K562 (cell line): ENCODE data around the gene RAE1. TPM values are rescaled to one million over a fixed set of nuclear protein-coding genes. Genes with fewer than 3 reads are reported as not detected.

Experiments used
- ATAC-seq: fragments of 200-7000 bp; cut with Tn5 transposase; 3 replicates; pipeline ENCODE4 v1.9.1; 2020; ENCODE audit warnings: moderate library complexity
- BruUV-seq: library from RNA; stranded (reverse); fragments of 400-500 nt; replicated peaks from 2 replicates; lab custom pipeline; 2021; lab: Mats Ljungman, UMichigan
- CTCF ChIA-PET: fragments of 300-600 bp; formaldehyde crosslinking; extraction: SDS; loops from one replicate; lab custom pipeline; 2021; ENCODE audit warnings: low intra/inter-chr PET ratio; lab: Yijun Ruan, JAX
- POLR2A ChIA-PET: fragments of 300-600, 350-650 bp; sonication (Branson Sonifier 250); formaldehyde crosslinking; extraction: SDS; loops from one replicate; lab custom pipeline; 2021; ENCODE audit warnings: antibody characterized with exemption, inconsistent platforms; lab: Yijun Ruan, JAX
- DNase-seq, 4 experiments: peaks; one replicate each; pipeline versions ENCODE4 v3.0.0 to v3.0.0-alpha.2; 2011 to 2018; ENCODE audit warnings: low spot score in 3 of 4, mixed read lengths in 3 of 4; ENCODE audit errors: extremely low read depth in 1 of 4
- FAIRE-seq: peaks from 2 replicates; lab custom pipeline; 2011; peaks lifted over from hg19 to GRCh38; lab: Jason Lieb, UNC
- H2AFZ ChIP-seq: 2 replicates; pipeline ENCODE4 v1.6.0; 2011; ENCODE audit warnings: low read depth, low read length, control low read depth, inconsistent platforms
- H3K27ac ChIP-seq: fragments of 200-600 bp; 3 replicates; pipeline ENCODE4 v1.8.0; 2011; ENCODE audit warnings: low read depth, mild to moderate bottlenecking, control low read depth, inconsistent platforms, low read length, moderate library complexity, mixed read lengths; ENCODE audit errors: extremely low read depth
- H3K27me3 ChIP-seq, 2 experiments: fragments of 300-600 bp in 1 of 2; 2 replicates in 1 of 2; 3 replicates in 1 of 2; pipeline versions ENCODE4 v1.6.0 to v1.8.0; 2011; ENCODE audit warnings: inconsistent platforms in 2 of 2, low read length in 2 of 2, mild to moderate bottlenecking in 1 of 2, mixed read lengths in 1 of 2, moderate library complexity in 1 of 2; ENCODE audit not compliant: control insufficient read depth in 2 of 2, insufficient read depth in 2 of 2
- H3K36me3 ChIP-seq: fragments of 300-600 bp; 3 replicates; pipeline ENCODE4 v1.8.0; 2011; ENCODE audit warnings: mild to moderate bottlenecking, low read length, inconsistent platforms; ENCODE audit not compliant: control insufficient read depth, insufficient read depth
- H3K4me1 ChIP-seq, 2 experiments: fragments of 200-600 bp in 1 of 2; replicated peaks in 1 of 2; 2 replicates in 1 of 2; 3 replicates in 1 of 2; pipeline versions ENCODE4 v1.5.1 to v1.8.0; 2011; ENCODE audit warnings: inconsistent platforms in 2 of 2, low read length in 2 of 2, mild to moderate bottlenecking in 1 of 2, mixed read lengths in 1 of 2, moderate library complexity in 1 of 2; ENCODE audit not compliant: control insufficient read depth in 2 of 2, insufficient read depth in 2 of 2
- H3K4me2 ChIP-seq: 2 replicates; pipeline ENCODE4 v1.6.1; 2011; ENCODE audit warnings: low read length, control low read depth, inconsistent platforms, mixed read lengths; ENCODE audit not compliant: insufficient read depth
- H3K4me3 ChIP-seq: fragments of 200-600 bp; sonication (generic), shearing (Covaris generic); 2 replicates; pipeline ENCODE4 v1.5.1; 2016; ENCODE audit warnings: control low read depth, inconsistent platforms
- H3K79me2 ChIP-seq: fragments of 200-600 bp; 3 replicates; pipeline ENCODE4 v1.8.0; 2011; ENCODE audit warnings: low read length, inconsistent platforms; ENCODE audit not compliant: control insufficient read depth, insufficient read depth
- H3K9ac ChIP-seq, 2 experiments: 2 replicates each; pipeline versions ENCODE4 v1.6.0 to v1.6.1; 2011; ENCODE audit warnings: low read depth in 2 of 2, low read length in 2 of 2, control low read depth in 1 of 2, inconsistent platforms in 1 of 2, mild to moderate bottlenecking in 1 of 2, mixed read lengths in 1 of 2; ENCODE audit not compliant: insufficient read depth in 1 of 2
- H3K9me1 ChIP-seq: one replicate; pipeline ENCODE4 v1.6.0; 2011; ENCODE audit warnings: inconsistent platforms, mild to moderate bottlenecking, low read length, moderate library complexity; ENCODE audit not compliant: control insufficient read depth, insufficient read depth
- H3K9me3 ChIP-seq: replicated peaks from 2 replicates; pipeline ENCODE4 v1.5.1; 2011; ENCODE audit warnings: low read depth, low read length, inconsistent platforms; ENCODE audit not compliant: control insufficient read depth, insufficient read depth
- H4K20me1 ChIP-seq: replicated peaks from 2 replicates; pipeline ENCODE4 v1.6.1; 2011; ENCODE audit warnings: low read length, inconsistent platforms, mixed read lengths; ENCODE audit not compliant: control insufficient read depth, insufficient read depth
- ARID4B ChIP-seq: sonication (generic); formaldehyde crosslinking; IDR thresholded peaks from 2 replicates; pipeline ENCODE4 v1.8.0; 2022; ENCODE audit warnings: mild to moderate bottlenecking, missing genetic modification reagents
- KAT7 ChIP-seq: sonication (generic); formaldehyde crosslinking; IDR thresholded peaks from 2 replicates; pipeline ENCODE4 v1.8.0; 2022; ENCODE audit warnings: missing genetic modification reagents, mild to moderate bottlenecking, borderline replicate concordance
- MTF1 ChIP-seq: fragments of 250-450 bp; sonication (Bioruptor Pico); IDR thresholded peaks from 2 replicates; pipeline ENCODE4 v1.9.0; 2021; ENCODE audit warnings: moderate library complexity, mild to moderate bottlenecking, inconsistent platforms, borderline replicate concordance
- ZFP36 ChIP-seq: fragments of 150-350 bp; IDR thresholded peaks from 2 replicates; pipeline ENCODE4 v1.6.1; 2018; ENCODE audit warnings: low read length, low read depth; ENCODE audit not compliant: partially characterized antibody
- ZNF444 ChIP-seq: fragments of 250-450 bp; sonication (Bioruptor Pico); IDR thresholded peaks from 2 replicates; pipeline ENCODE4 v1.4.0; 2020; ENCODE audit warnings: mild to moderate bottlenecking, moderate library complexity
- WGBS: fragments of 100-300 bp; shearing (Covaris generic); methylation state at CpG from one replicate; pipeline ENCODE4 v1.1.6; 2016; ENCODE audit warnings: low coverage, mixed read lengths; ENCODE audit not compliant: insufficient coverage; ENCODE audit errors: missing lambda C conversion rate; 5-methylcytosine and 5-hydroxymethylcytosine counted together
- in situ Hi-C: fragments of 300-500 bp; cut with MboI; formaldehyde crosslinking; loops from 4 replicates; pipeline ENCODE4 v1.15.0; 2018; ENCODE audit warnings: inconsistent platforms, mixed read lengths
- intact Hi-C: fragments of 100-400 bp; cut with micrococcal nuclease; formaldehyde crosslinking; loops from 2 replicates; pipeline ENCODE4 v1.14.2; 2022
- polyA plus RNA-seq, 8 experiments: library from polyadenylated mRNA; depleted of rRNA in 4 of 8; stranded (reverse) in 5 of 8; unstranded in 3 of 8; fragments of >200 nt; fragmentation: Nextera tagmentation in 2 of 8; fragmentation: Illumina TruSeq in 1 of 8; extraction: Ambion mirVana in 2 of 8; extraction: Trizol in 1 of 8; gene quantifications; 2 replicates each; pipeline versions ENCODE4 v1.2.1 to v1.2.3, GENCODE V29; 2011 to 2014; ENCODE audit warnings: inconsistent platforms in 1 of 8, missing spikeins in 1 of 8
- total RNA-seq, 7 experiments: library from RNA; depleted of rRNA in 6 of 7; stranded (reverse); fragments of >200 nt in 6 of 7; fragmentation: Illumina TruSeq in 2 of 7; extraction: Trizol in 2 of 7; gene quantifications; 2 replicates each; pipeline versions ENCODE4 v1.2.1 to v1.2.3, GENCODE V29; 2011 to 2021; ENCODE audit warnings: low replicate concordance in 1 of 7

Gene RAE1
- total and polyA plus RNA-seq, 9 of the 15 experiments (the other 6 are each of a cell fraction or from before 2014, with no cell fraction given): 33.7 to 248 (median 77.7) TPM

GRCh38 chr20:57313951-57314350 lies 37.1 kb upstream of the RAE1 start (continued):
- TF ChIP-seq ARID4B: no peak
- TF ChIP-seq MTF1 (CRISPR knock-in tag): no peak

DNA sequence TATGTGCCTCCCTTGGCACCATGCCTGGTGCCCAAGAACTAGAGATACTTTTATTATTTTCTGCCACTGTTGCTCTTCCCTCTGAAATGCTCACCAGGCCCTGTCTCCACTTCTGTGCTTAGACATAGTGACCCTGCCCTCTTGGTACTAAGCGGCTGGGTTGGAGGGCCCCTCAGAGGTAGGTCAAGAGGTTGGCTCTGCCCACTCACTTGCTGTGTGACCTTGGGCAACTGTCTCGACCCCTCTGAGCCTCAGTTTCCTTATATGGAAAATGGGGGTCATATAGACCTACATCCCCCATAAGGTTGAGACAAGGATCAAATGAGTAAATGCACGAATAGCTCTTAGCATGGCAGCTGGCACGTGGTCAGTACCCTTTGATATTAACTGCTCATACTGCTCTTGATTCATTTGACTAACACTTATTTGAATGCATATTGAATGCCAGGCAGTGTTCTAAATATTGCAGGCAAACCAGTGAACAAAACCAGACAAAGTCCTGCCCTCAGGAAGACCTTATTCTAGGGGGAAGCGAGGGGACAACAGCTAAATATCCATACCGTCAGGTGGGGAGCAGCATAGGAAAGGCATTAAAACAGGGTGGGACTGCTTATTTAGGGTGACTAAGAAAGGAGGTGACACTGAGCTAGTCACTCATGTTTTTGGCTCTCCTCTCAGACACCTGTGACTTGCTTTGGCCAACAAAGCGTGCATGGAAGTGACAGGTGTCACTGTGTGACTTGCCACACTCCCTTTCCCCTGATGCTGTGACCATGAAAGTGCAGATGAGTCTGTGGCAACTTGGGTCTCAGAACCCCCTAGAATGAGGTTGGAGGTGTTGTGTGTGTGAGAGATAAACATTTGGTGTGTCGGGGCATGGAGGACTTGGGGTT lies 35.7 kb upstream of the RAE1 start:
- POLR2A ChIA-PET: interaction anchor here (0.6 kb wide), 1 partner anchor 12 kb away, joined by 3 read pairs; no protein-coding TSS in a partner anchor
- Histone ChIP-seq H3K4me1 (no peaks in the 10 kb centered on the region), H3K79me2 (no peaks in the 10 kb centered on the region)

More for the DNA sequence above, 35.7 kb upstream of the RAE1 start:
- no peaks in the 10 kb centered on the region for H3K9me3 ChIP-seq
- no peaks in the 10 kb centered on the region for H3K9me1 ChIP-seq
- H3K4me2 ChIP-seq: no peak overlapping the region
- FAIRE-seq (no peak), ATAC-seq (no peak), DNase-seq (no peak)
- CTCF ChIA-PET: no interaction called here
- in situ Hi-C loops (no loop called here), intact Hi-C loops (no loop called here)
- no peak overlapping the region for H3K4me3 ChIP-seq
- peaks cover 37 to 66% of the 10 kb centered on the region in 2 experiments for H3K27me3 ChIP-seq
- BruUV-seq: no TSS peak
- no peak overlapping the region for H3K27ac ChIP-seq
- TF ChIP-seq ZNF444 (CRISPR knock-in tag) (no peak), ZFP36 (peak; percentile 47), KAT7 (CRISPR knock-in tag) (no peak)
- no peak overlapping the region for H3K9ac ChIP-seq
- no peaks in the 10 kb centered on the region; the same call in 1 of the 2 replicates for H4K20me1 ChIP-seq
- WGBS: under 1% methylated on average over 8 of the region's 8 CpGs
- H3K36me3 ChIP-seq: no peaks in the 10 kb centered on the region
- H2AFZ ChIP-seq: no peak overlapping the region
